ENCODE results near the gene CARMIL1.

Gene CARMIL1

DNA sequence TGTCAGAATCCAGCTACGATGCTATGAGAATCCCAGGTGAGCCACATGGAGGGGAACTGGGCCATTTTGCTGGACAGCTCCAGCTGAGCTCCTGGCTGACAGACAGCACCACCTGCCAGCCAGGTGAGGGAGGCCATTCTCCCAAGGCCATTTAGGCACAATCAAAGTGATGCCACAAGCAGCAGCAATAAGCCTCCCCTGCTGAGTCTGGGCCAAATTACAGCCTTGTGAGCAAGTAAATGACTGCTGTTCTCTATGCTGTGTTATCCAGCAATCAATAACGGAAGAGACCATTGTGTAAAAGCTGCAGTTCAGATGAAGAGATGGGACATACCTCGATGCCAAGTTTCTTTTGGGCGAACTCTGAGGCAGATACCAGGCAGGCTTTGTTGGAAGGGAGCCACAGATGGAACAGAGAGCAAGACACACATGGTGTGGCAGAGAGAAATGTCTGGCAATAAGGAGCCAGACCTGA lies 358.8 kb downstream of the CARMIL1 start:
- no peak for DNase-seq
- H4K91ac ChIP-seq (ENCODE audit: low read length), result no peak overlapping the region
- H3K9ac ChIP-seq (ENCODE audit: low read length), result no peak overlapping the region
- H3K4ac ChIP-seq (ENCODE audit: low read depth in 1 of 2, low read length in 2 of 2), result no peak overlapping the region
- no peak overlapping the region for H3K23ac ChIP-seq (ENCODE audit: low read length in 2 of 2)
- H2BK12ac ChIP-seq (ENCODE audit: low read length in 2 of 2), result no peak overlapping the region
- H2BK120ac ChIP-seq (ENCODE audit: low read depth, low read length), result no peak overlapping the region
- no peak overlapping the region for H2BK15ac ChIP-seq (ENCODE audit: low read depth, poor library complexity, severe bottlenecking)
- no peak overlapping the region for H2BK5ac ChIP-seq (ENCODE audit: low read depth, low read length, poor library complexity, severe bottlenecking)
- H3K79me1 ChIP-seq (replicated peaks; ENCODE audit: low read length, poor library complexity, severe bottlenecking), result no peaks in the 10 kb centered on the region
- H4K8ac ChIP-seq (ENCODE audit: low read length), result no peak overlapping the region
- no peak overlapping the region for H3K14ac ChIP-seq (ENCODE audit: low read length in 2 of 2)
- H2AFZ ChIP-seq (ENCODE audit: low read depth, low read length), result no peak overlapping the region
- H3K27me3 ChIP-seq (ENCODE audit: control insufficient read depth in 1 of 2, insufficient read depth in 1 of 2, low read length in 2 of 2), result peaks cover 18 to 47% of the 10 kb centered on the region in 2 experiments
- H3K4me1 ChIP-seq (ENCODE audit: control insufficient read depth, insufficient read depth, low read depth, low read length), result no peaks in the 10 kb centered on the region
- H2AK5ac ChIP-seq (ENCODE audit: low read length, severe bottlenecking), result no peak overlapping the region
- H3K4me3 ChIP-seq (ENCODE audit: insufficient read depth in 1 of 2, low read depth in 1 of 2, low read length in 2 of 2), result no peak overlapping the region
- H3K36me3 ChIP-seq (ENCODE audit: control insufficient read depth in 1 of 2, insufficient read depth in 2 of 2, low read depth in 1 of 2, low read length in 2 of 2), result no peaks in the 10 kb centered on the region
- H3K4me2 ChIP-seq (ENCODE audit: low read length, poor library complexity, severe bottlenecking), result no peak overlapping the region
- H3K27ac ChIP-seq (ENCODE audit: low read length, poor library complexity, severe bottlenecking), result no peak overlapping the region
- WGBS, result 62% methylated on average over 4 of the region's 4 CpGs
- H3K9me3 ChIP-seq (ENCODE audit: control insufficient read depth, low read length), result no peaks in the 10 kb centered on the region
- H3K18ac ChIP-seq (ENCODE audit: low read depth in 1 of 2, low read length in 2 of 2), result no peak overlapping the region

- Histone ChIP-seq H2BK12ac (ENCODE audit: low read length in 2 of 2) (no peak overlapping the region), H3K9me3 (ENCODE audit: control insufficient read depth, low read length) (no peaks in the 10 kb centered on the region), H3K27me3 (ENCODE audit: control insufficient read depth in 1 of 2, insufficient read depth in 1 of 2, low read length in 2 of 2) (peaks cover 13 to 51% of the 10 kb centered on the region in 2 experiments), H3K4me2 (ENCODE audit: low read length, poor library complexity, severe bottlenecking) (no peak overlapping the region), H3K4me1 (ENCODE audit: control insufficient read depth, insufficient read depth, low read depth, low read length) (no peaks in the 10 kb centered on the region), H2BK120ac (ENCODE audit: low read depth, low read length) (no peak overlapping the region), H3K27ac (ENCODE audit: low read length, poor library complexity, severe bottlenecking) (no peak overlapping the region), H2AK5ac (ENCODE audit: low read length, severe bottlenecking) (no peak overlapping the region), H3K79me1 (replicated peaks; ENCODE audit: low read length, poor library complexity, severe bottlenecking) (no peaks in the 10 kb centered on the region), H3K4ac (ENCODE audit: low read depth in 1 of 2, low read length in 2 of 2) (no peak overlapping the region), H4K91ac (ENCODE audit: low read length) (no peak overlapping the region), H3K9ac (ENCODE audit: low read length) (no peak overlapping the region), H3K4me3 (ENCODE audit: insufficient read depth in 1 of 2, low read depth in 1 of 2, low read length in 2 of 2) (no peak overlapping the region), H3K18ac (ENCODE audit: low read depth in 1 of 2, low read length in 2 of 2) (no peak overlapping the region), H3K14ac (ENCODE audit: low read length in 2 of 2) (no peak overlapping the region), H3K23ac (ENCODE audit: low read length in 2 of 2) (no peak overlapping the region), H2AFZ (ENCODE audit: low read depth, low read length) (no peak overlapping the region), H3K36me3 (ENCODE audit: control insufficient read depth in 1 of 2, insufficient read depth in 2 of 2, low read depth in 1 of 2, low read length in 2 of 2) (no peaks in the 10 kb centered on the region), H4K8ac (ENCODE audit: low read length) (no peak overlapping the region), H2BK15ac (ENCODE audit: low read depth, poor library complexity, severe bottlenecking) (no peak overlapping the region), H2BK5ac (ENCODE audit: low read depth, low read length, poor library complexity, severe bottlenecking) (no peak overlapping the region)
- WGBS, result 83% methylated on average over 4 of the region's 4 CpGs
- DNase-seq, result no peak
Observed at GRCh38 chr6:25639653-25640052, 360.5 kb downstream of the CARMIL1 start.

GRCh38 chr6:25640446-25640845 lies 361.3 kb downstream of the CARMIL1 start:
- Histone ChIP-seq H2BK12ac (ENCODE audit: low read length in 2 of 2) (no peak overlapping the region), H3K27ac (ENCODE audit: low read length, poor library complexity, severe bottlenecking) (no peak overlapping the region), H2BK15ac (ENCODE audit: low read depth, poor library complexity, severe bottlenecking) (no peak overlapping the region), H4K8ac (ENCODE audit: low read length) (no peak overlapping the region), H3K18ac (ENCODE audit: low read depth in 1 of 2, low read length in 2 of 2) (no peak overlapping the region), H3K4ac (ENCODE audit: low read depth in 1 of 2, low read length in 2 of 2) (no peak overlapping the region), H3K4me1 (ENCODE audit: control insufficient read depth, insufficient read depth, low read depth, low read length) (no peaks in the 10 kb centered on the region), H3K79me1 (replicated peaks; ENCODE audit: low read length, poor library complexity, severe bottlenecking) (no peaks in the 10 kb centered on the region), H3K36me3 (ENCODE audit: control insufficient read depth in 1 of 2, insufficient read depth in 2 of 2, low read depth in 1 of 2, low read length in 2 of 2) (no peaks in the 10 kb centered on the region), H2BK5ac (ENCODE audit: low read depth, low read length, poor library complexity, severe bottlenecking) (no peak overlapping the region), H3K23ac (ENCODE audit: low read length in 2 of 2) (no peak overlapping the region), H3K4me3 (ENCODE audit: insufficient read depth in 1 of 2, low read depth in 1 of 2, low read length in 2 of 2) (no peak overlapping the region), H3K4me2 (ENCODE audit: low read length, poor library complexity, severe bottlenecking) (no peak overlapping the region), H3K27me3 (ENCODE audit: control insufficient read depth in 1 of 2, insufficient read depth in 1 of 2, low read length in 2 of 2) (peaks cover 13 to 46% of the 10 kb centered on the region in 2 experiments), H2AFZ (ENCODE audit: low read depth, low read length) (no peak overlapping the region), H2AK5ac (ENCODE audit: low read length, severe bottlenecking) (no peak overlapping the region), H2BK120ac (ENCODE audit: low read depth, low read length) (no peak overlapping the region), H3K14ac (ENCODE audit: low read length in 2 of 2) (no peak overlapping the region), H3K9ac (ENCODE audit: low read length) (no peak overlapping the region), H4K91ac (ENCODE audit: low read length) (no peak overlapping the region), H3K9me3 (ENCODE audit: control insufficient read depth, low read length) (no peaks in the 10 kb centered on the region)
- no peak for DNase-seq
- 70% methylated on average over 5 of the region's 5 CpGs for WGBS

DNA sequence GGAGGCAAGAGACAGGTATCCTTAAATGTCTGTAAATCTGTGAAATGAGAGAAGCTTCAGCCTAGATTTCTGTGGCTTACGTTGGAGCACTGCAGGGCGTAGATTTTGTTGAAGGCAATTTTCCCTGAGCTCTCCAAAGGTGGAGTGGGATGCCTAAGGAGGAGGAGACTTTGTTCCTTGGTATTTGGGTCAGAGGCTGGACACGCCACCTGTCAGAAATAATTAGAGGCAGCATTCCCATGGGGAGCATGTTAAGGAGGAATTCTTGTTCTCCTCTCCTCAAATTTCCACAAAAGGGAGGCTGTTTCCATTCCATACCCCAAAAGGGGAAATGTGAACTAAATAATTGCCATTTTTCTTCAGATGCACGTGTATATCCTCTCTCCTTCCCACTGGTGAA lies 361.7 kb downstream of the CARMIL1 start:
- no peak overlapping the region for H3K9ac ChIP-seq (ENCODE audit: low read length)
- H2BK15ac ChIP-seq (ENCODE audit: low read depth, poor library complexity, severe bottlenecking), result no peak overlapping the region
- no peaks in the 10 kb centered on the region for H3K79me1 ChIP-seq (replicated peaks; ENCODE audit: low read length, poor library complexity, severe bottlenecking)
- no peak for DNase-seq
- no peak overlapping the region for H3K4me2 ChIP-seq (ENCODE audit: low read length, poor library complexity, severe bottlenecking)
- no peak overlapping the region for H4K8ac ChIP-seq (ENCODE audit: low read length)
- no peak overlapping the region for H2BK5ac ChIP-seq (ENCODE audit: low read depth, low read length, poor library complexity, severe bottlenecking)
- H3K4me3 ChIP-seq (ENCODE audit: insufficient read depth in 1 of 2, low read depth in 1 of 2, low read length in 2 of 2), result no peak overlapping the region
- H3K27ac ChIP-seq (ENCODE audit: low read length, poor library complexity, severe bottlenecking), result no peak overlapping the region
- no peak overlapping the region for H3K23ac ChIP-seq (ENCODE audit: low read length in 2 of 2)
- WGBS, result 91% methylated on average over 2 of the region's 4 CpGs
- no peak overlapping the region for H3K18ac ChIP-seq (ENCODE audit: low read depth in 1 of 2, low read length in 2 of 2)
- H2AK5ac ChIP-seq (ENCODE audit: low read length, severe bottlenecking), result no peak overlapping the region
- no peak overlapping the region for H3K14ac ChIP-seq (ENCODE audit: low read length in 2 of 2)
- H4K91ac ChIP-seq (ENCODE audit: low read length), result no peak overlapping the region
- H3K4me1 ChIP-seq (ENCODE audit: control insufficient read depth, insufficient read depth, low read depth, low read length), result no peaks in the 10 kb centered on the region
- H2BK12ac ChIP-seq (ENCODE audit: low read length in 2 of 2), result no peak overlapping the region
- no peaks in the 10 kb centered on the region for H3K9me3 ChIP-seq (ENCODE audit: control insufficient read depth, low read length)
- H2BK120ac ChIP-seq (ENCODE audit: low read depth, low read length), result no peak overlapping the region
- no peaks in the 10 kb centered on the region for H3K36me3 ChIP-seq (ENCODE audit: control insufficient read depth in 1 of 2, insufficient read depth in 2 of 2, low read depth in 1 of 2, low read length in 2 of 2)
- no peak overlapping the region for H3K4ac ChIP-seq (ENCODE audit: low read depth in 1 of 2, low read length in 2 of 2)
- peaks cover 13 to 46% of the 10 kb centered on the region in 2 experiments for H3K27me3 ChIP-seq (ENCODE audit: control insufficient read depth in 1 of 2, insufficient read depth in 1 of 2, low read length in 2 of 2)
- H2AFZ ChIP-seq (ENCODE audit: low read depth, low read length), result no peak overlapping the region
